Activated gamma-delta T cell treated with Interleukin-2 at 50 U/mL for 16 hours (primary cell): Measurements from ENCODE around the gene MID1IP1.

ENCODE experiments used
- DNase-seq: peaks from one replicate; pipeline ENCODE4 v3.0.0-alpha.2; 2020

Gene MID1IP1

DNA sequence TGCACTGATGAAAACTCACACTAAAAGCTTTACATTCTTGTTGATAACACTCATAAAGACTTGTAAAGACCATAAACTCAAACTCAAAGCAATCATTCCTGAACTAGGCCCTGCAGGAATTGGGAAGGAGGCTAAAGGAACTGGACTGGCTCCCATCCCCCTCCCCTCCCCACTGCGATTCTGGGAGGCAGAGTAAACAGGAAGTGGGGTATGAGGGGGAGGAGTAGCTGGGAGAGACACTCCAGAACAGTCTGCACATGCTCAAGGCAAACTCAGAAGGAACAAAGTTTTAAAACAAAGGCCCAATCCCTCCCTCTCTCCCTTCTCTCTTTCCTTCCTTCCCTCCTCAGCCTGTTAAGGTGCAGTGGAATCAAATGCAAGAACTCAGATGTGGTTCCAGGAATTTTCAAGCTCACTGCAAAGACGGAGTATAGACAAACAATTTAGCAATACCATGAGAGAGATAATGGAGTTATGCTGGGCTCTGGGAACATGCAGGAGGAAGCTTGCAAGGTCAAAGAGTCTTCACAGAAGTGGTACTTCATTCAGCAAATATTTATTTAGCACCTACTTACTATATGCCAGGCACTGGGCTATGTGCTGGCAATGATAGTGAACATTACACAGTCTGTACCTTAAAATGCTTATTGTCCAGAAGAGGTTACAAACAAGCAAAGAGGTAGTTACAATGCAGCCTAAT, 15.9 kb downstream of the MID1IP1 start:
- DNase-seq = peak; percentile 7

DNA sequence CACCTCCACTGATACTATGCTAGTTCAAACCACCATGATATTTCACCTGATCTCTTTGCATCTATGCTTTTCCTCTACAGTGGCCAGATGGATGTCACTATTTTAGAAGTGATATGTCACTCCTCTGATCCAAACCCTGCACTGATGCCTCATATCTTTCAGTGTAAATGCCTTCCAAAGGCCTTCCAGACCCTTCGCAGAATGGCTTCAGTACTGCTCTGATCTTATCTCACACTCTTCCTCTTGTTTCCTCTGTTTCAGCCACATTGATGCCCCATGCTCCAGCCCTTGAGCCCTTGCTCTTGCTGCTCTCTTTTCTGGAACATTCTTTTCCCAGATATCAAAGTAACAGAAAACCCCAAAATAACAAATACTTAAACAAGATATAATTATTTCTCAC, 17.9 kb downstream of the MID1IP1 start:
- DNase-seq = no peak

- no peak for DNase-seq
Observed at GRCh38 chrX:38819709-38820108, 18.4 kb downstream of the MID1IP1 start.

DNA sequence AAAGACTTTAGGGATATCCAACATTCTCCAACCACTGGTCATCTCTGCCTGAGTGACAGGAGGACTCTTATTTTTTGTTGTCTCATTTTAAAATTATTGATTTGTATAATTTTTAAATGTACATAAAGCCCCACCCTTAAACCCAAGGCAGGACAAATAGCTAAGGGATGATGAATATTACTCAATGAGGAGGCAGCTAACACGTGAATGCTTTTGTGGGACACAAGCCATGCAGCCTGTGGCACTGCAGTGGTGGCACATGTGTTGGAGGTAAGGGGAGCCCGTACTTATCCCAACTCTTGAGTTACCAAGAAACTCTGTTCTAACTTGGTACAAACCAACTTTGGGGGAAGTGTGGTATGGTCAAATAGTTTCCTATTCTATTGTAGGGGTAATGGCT, 19.5 kb downstream of the MID1IP1 start:
- no peak for DNase-seq

- no peak for DNase-seq
Observed at GRCh38 chrX:38824176-38824575, 22.9 kb downstream of the MID1IP1 start.

GRCh38 chrX:38831949-38832348, 30.7 kb downstream of the MID1IP1 start:
- no peak for DNase-seq

DNA sequence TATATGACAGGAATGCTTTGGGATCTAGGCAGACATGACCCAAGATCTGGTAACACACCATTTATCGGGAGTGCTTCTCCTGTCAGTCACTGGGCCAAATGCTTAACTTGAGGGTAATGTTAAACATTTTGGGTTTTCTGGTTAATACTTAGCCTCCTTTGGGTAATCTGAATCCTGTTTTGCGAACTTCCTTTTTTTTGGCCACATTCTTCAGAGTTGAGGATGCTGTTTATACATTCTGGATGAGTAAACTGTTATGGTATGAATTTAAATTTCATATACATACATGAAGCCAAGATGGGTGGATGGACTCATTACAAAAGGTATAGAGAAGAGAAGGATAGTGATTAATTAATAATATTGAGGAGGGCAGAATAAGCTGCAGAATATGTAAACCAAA, 36.1 kb downstream of the MID1IP1 start:
- DNase-seq = no peak

DNA sequence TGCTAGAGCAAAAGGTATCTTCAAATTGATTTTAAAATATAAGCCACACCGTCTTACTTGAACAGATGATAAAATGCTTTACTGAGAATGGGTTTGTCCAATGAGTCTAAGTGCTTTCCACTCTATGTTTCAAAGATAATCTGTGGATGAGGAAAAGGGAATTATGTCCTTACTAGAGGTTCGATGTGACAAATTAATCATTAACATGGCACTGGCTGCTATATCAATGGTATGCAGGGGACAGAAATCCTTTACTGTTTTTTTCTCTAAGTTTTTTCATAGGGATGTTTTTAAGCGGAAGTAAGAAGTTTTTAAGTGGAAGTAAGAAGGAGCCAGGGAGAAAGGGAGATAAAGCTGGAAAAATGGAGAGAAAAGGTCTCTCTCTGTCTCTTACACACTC, 38.0 kb downstream of the MID1IP1 start:
- no peak for DNase-seq

GRCh38 chrX:38839944-38840343, 38.7 kb downstream of the MID1IP1 start:
- DNase-seq = no peak

GRCh38 chrX:38841750-38842149, 40.5 kb downstream of the MID1IP1 start:
- no peak for DNase-seq

- no peak for DNase-seq
Observed at GRCh38 chrX:38845426-38845825, 44.2 kb downstream of the MID1IP1 start.

DNA sequence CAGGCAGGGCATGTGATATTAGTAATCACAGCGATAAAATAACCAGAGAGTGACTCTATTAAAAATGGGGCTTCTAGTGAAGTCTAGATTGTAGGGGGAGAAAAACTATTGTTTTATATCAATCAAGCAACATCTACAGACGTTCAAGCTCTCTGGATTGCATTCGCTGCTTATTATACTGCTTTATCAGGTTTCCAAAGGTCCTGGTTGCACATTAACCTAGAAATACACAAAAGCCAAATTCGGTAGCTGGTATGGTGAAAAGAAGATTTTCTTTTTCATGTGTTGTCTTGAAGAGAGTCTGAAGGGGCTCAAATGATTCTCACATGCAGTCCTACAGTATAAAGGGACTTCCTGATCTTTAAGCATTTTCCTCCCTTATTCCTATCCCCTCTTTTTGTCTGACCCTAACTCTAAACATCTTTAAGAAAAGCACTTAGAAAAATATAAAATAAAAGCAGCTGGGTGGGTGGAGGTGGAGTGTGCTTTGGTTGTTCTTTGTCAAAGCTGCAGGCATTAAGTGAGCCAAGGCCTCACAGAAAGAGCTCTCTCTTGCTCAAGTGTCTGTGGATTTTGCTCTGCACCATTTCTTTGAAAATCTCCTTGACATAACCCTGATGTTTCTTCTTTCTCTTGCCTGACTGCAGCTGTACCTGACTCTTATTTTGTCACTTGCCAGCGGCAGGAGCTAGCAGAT, 46.1 kb downstream of the MID1IP1 start:
- DNase-seq = no peak

- no peak for DNase-seq
Observed at GRCh38 chrX:38847903-38848230, 46.6 kb downstream of the MID1IP1 start.

DNA sequence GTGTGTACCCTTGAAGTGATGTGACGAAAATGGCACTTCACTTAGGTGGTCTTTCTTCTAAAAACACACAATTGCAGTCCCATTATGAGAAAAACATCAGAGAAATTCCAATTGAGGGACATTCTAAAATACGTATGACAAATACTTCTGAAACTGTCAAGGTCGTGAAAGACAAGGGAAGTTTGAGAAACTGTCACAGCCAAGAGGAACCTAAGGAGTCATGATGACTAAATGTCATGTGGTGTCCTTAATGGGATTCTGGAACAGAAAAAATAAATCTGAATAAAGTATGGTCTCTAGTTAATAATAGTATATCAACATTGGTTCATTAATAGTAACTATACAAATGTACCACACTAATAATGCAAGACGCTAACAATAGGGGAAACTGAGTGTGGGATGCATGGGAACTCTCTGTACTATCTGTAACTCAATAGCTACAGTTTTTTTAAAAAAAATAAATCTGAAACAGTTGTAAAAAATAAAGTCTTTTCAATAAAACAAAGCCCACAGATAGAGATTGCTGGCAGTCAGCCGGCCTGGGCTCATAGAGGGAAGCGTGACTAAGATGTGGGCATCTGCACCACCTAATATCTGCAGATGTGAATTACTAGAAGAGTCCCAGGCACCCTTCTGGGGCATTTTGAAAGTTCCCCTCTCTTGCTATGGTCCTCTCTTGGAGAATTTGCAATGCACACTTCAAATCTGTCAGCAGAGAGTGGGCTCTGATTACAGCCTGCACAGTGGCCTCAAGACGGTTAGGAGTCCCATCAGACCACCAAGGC, 47.6 kb downstream of the MID1IP1 start:
- DNase-seq = no peak

DNA sequence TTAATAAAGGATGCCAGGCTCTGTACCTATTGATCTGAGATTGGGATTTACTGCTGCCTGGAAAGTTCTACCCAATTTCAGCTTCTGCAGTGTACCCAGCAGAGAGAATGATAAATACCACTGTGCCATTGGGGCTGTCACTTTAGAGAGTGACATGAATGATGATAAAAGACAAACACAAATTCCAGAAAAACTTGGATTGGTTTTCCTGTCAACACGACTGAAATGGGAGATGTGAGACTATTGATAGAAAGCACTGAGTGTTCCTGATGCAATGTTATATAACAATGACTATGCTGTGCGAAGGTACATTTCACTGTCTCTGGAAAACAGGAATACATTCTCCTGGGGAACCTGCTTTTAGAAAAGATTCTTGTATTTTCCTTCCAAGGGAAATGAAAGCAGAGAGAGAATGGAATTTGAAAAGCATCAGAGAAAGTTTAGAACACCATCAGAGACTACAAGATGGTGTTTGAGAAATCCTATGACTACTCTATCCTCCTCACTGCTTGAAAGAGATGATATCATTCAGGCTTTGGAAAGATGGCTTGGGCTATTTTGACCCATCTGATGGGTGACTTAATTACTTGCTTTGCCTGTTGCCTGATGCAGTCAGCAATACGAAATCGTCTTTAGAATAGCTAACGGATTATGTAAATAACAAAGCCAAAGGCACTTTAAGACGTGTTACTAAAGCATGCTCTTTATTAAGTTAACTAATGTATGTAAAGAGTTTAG, 49.7 kb downstream of the MID1IP1 start:
- no peak for DNase-seq

DNA sequence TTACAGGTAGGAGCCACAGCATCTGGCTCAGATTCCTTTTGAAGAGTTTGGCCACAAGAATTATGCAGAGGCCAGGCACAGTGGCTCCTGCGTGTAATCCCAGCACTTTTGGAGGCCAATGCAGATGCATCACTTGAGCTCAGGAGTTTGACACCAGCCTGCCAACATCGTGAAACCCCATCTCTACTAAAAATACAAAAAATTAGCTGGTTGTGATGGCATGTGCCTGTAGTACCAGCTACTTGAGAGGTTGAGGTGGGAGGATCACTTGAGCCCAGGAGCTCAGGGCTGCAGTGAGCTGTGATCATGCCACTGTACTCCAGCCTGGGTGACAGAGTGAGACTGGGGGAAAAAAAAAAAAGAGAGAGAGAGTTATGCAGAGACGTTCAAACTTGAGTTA, 53.0 kb downstream of the MID1IP1 start:
- DNase-seq = no peak
